HepG2 (cell line): ENCODE measurements around the gene TADA2B. TPM values are rescaled to one million over a fixed set of nuclear protein-coding genes. Genes with fewer than 3 reads are reported as not detected.
A peak's percentile ranks its signal among the peaks of the same experiment; 100 is the strongest.

Source experiments
- ERF ChIP-seq: IDR thresholded peaks from 2 replicates; pipeline ENCODE4 v1.6.1; 2018; ENCODE audit warnings: missing biosample characterization, missing genetic modification reagents
- GLI4 ChIP-seq: sonication (generic); formaldehyde crosslinking; IDR thresholded peaks from 2 replicates; pipeline ENCODE4 v1.5.1; 2020; ENCODE audit warnings: missing genetic modification reagents, mild to moderate bottlenecking, moderate library complexity, borderline replicate concordance
- HDAC6 ChIP-seq: fragments of 200-600 bp; sonication (generic); IDR thresholded peaks from 2 replicates; pipeline ENCODE4 v1.7.0; 2017; ENCODE audit warnings: mild to moderate bottlenecking, antibody characterized with exemption, low read length, low read depth
- HOXA7 ChIP-seq: sonication (generic); formaldehyde crosslinking; IDR thresholded peaks from 2 replicates; pipeline ENCODE4 v1.8.1; 2022; ENCODE audit warnings: mild to moderate bottlenecking, missing genetic modification reagents, moderate library complexity
- SIN3A ChIP-seq: IDR thresholded peaks from 2 replicates; pipeline ENCODE4 v1.6.1; 2011; ENCODE audit warnings: low read depth, mild to moderate bottlenecking, control low read depth, low read length, borderline replicate concordance
- SP4 ChIP-seq: sonication (generic); formaldehyde crosslinking; IDR thresholded peaks from 2 replicates; pipeline ENCODE4 v1.8.1; 2023; ENCODE audit warnings: mild to moderate bottlenecking, missing genetic modification reagents
- TBP ChIP-seq: sonication (generic); formaldehyde crosslinking; IDR thresholded peaks from 2 replicates; pipeline ENCODE4 v1.5.0; 2020; ENCODE audit warnings: missing genetic modification reagents
- TCF12 ChIP-seq, 2 experiments: fragments of 450-650 bp in 1 of 2; sonication (generic) in 1 of 2; formaldehyde crosslinking in 1 of 2; IDR thresholded peaks; 2 replicates each; pipeline versions ENCODE4 v1.6.1 to v1.8.0; 2017 to 2022; ENCODE audit warnings: antibody characterized with exemption in 1 of 2, mild to moderate bottlenecking in 1 of 2, missing genetic modification reagents in 1 of 2, moderate library complexity in 1 of 2
- ZEB1 ChIP-seq: IDR thresholded peaks from 2 replicates; pipeline ENCODE4 v1.6.1; 2012; ENCODE audit warnings: mild to moderate bottlenecking, low read depth, inconsistent platforms; ENCODE audit not compliant: insufficient replicate concordance
- ZNF260 ChIP-seq: sonication (generic); formaldehyde crosslinking; IDR thresholded peaks from 2 replicates; pipeline ENCODE4 v1.4.0; 2020; ENCODE audit warnings: missing genetic modification reagents, low read depth, mild to moderate bottlenecking, borderline replicate concordance
- ZNF263 ChIP-seq: sonication (generic); formaldehyde crosslinking; IDR thresholded peaks from 2 replicates; pipeline ENCODE4 v1.4.0; 2020; ENCODE audit warnings: missing genetic modification reagents
- ZNF501 ChIP-seq: sonication (generic); formaldehyde crosslinking; IDR thresholded peaks from 2 replicates; pipeline ENCODE4 v1.5.1; 2020; ENCODE audit warnings: mild to moderate bottlenecking, moderate library complexity, missing genetic modification reagents
- ZNF883 ChIP-seq: sonication (generic); formaldehyde crosslinking; IDR thresholded peaks from 2 replicates; pipeline ENCODE4 v1.5.1; 2020; ENCODE audit warnings: mild to moderate bottlenecking, missing genetic modification reagents; ENCODE audit errors: not compliant biosample characterization
- polyA plus RNA-seq, 8 experiments: library from polyadenylated mRNA; depleted of rRNA in 3 of 8; stranded (reverse) in 7 of 8; unstranded in 1 of 8; fragments of >200 nt; fragmentation: Illumina TruSeq in 4 of 8; extraction: Trizol in 4 of 8; gene quantifications; 2 replicates each; pipeline versions ENCODE4 v1.2.1 to v1.2.3, GENCODE V29; 2011 to 2016; ENCODE audit warnings: low read depth in 4 of 8, missing spikeins in 1 of 8, mixed read lengths in 1 of 8; ENCODE audit not compliant: insufficient read depth in 1 of 8
- total RNA-seq, 5 experiments: library from RNA; depleted of rRNA; stranded (reverse); fragments of >200 nt; fragmentation: Illumina TruSeq; extraction: Trizol; gene quantifications; 2 replicates each; pipeline ENCODE4 v1.2.3, GENCODE V29; 2016; ENCODE audit warnings: low read depth in 1 of 5
- TF ChIP-seq, protein P1 (sequence below): sonication (generic); formaldehyde crosslinking; IDR thresholded peaks from 2 replicates; pipeline ENCODE4 v1.4.0; 2020; ENCODE audit warnings: low read depth, mild to moderate bottlenecking, missing genetic modification reagents
- TF ChIP-seq, protein P2 (sequence below): sonication (generic); formaldehyde crosslinking; IDR thresholded peaks from 2 replicates; pipeline ENCODE4 v1.8.1; 2023; ENCODE audit warnings: mild to moderate bottlenecking, moderate library complexity, missing genetic modification reagents
- TF ChIP-seq, protein P3 (sequence below): sonication (generic); formaldehyde crosslinking; IDR thresholded peaks from 2 replicates; pipeline ENCODE4 v1.4.0; 2020; ENCODE audit warnings: missing genetic modification reagents, borderline replicate concordance
- TF ChIP-seq, protein P4 (sequence below): sonication (generic); formaldehyde crosslinking; IDR thresholded peaks from 2 replicates; pipeline ENCODE4 v1.5.0; 2020; ENCODE audit warnings: mild to moderate bottlenecking, low read depth, missing genetic modification reagents, borderline replicate concordance
- TF ChIP-seq, protein P5 (sequence below): fragments of 450-650 bp; IDR thresholded peaks from 2 replicates; pipeline ENCODE4 v1.6.1; 2017
- TF ChIP-seq, protein P6 (sequence below): fragments of 450-650 bp; IDR thresholded peaks from 2 replicates; pipeline ENCODE4 v1.6.1; 2016

Gene TADA2B
- total and polyA plus RNA-seq, 2 of the 13 experiments (the other 11 are each of a cell fraction or from before 2014, with no cell fraction given), result 4.6 to 8.9 TPM

DNA sequence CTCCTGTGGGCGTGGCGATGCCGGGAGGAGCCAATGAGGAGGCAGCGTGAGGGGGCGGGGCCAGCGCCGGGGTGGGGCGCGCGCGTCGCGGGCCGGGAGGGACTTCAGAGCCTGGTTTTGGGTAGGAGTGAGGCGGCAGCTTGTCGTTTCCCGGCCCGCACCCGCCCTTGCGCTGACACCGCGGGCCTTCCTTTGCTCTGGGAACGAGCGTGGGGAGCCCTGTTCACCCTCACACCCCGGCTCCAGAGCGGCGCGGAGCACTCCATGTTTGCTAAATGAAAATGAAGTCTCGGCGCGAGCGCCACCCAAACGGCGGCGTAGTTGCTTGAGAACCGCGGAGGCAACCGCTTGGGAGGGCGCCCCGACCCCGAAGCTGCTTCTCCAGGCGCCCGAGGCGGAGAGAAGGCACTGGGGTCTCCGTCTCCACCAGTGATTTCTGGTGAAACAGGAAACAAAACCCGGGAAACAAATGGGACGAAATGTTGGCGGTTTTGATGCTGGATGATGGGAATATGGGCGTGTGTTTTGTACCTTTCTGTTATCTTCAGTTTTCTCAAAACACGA is 25.2 kb downstream of the TADA2B start (continued):
- TF ChIP-seq, protein P1, sequence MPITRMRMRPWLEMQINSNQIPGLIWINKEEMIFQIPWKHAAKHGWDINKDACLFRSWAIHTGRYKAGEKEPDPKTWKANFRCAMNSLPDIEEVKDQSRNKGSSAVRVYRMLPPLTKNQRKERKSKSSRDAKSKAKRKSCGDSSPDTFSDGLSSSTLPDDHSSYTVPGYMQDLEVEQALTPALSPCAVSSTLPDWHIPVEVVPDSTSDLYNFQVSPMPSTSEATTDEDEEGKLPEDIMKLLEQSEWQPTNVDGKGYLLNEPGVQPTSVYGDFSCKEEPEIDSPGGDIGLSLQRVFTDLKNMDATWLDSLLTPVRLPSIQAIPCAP, result no peak
- TF ChIP-seq, protein P2, sequence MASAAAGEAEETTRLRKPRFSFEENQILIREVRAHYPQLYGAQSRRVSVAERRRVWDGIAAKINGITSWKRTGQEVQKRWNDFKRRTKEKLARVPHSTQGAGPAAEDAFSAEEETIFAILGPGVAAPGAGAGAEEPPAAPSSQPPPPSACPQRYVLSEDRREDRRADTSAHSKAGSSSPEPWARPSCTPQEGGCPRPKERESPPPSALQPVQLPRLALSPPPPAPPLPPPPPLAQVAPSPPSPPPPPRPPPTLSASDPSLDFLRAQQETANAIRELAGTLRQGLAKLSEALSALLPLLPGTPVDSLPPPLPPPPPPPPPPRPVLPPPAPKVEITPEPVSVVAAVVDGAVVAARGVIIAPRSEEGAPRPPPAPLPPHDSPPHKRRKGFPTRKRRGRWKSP, result no peak
- TF ChIP-seq ZNF260 (CRISPR knock-in tag) (no peak), ZNF263 (0 out of 2 replicates have a peak, but pooled peaks have one; percentile 13), SIN3A (peak; percentile 20; the same call in 1 of the 2 replicates), ZNF501 (CRISPR knock-in tag) (no peak), TCF12 (IDR thresholded peaks at IDR 0.05) (no peak), TCF12 (CRISPR knock-in tag; IDR thresholded peaks at IDR 0.05) (0 out of 2 replicates have a peak, but pooled peaks have one; percentile 31), HOXA7 (CRISPR knock-in tag) (no peak), ERF (CRISPR knock-in tag) (no peak), GLI4 (no peak), SP4 (CRISPR knock-in tag) (peak; percentile 64; the same call in 1 of the 2 replicates), TBP (CRISPR knock-in tag) (no peak), HDAC6 (no peak), ZEB1 (no peak), ZNF883 (CRISPR knock-in tag) (no peak)
- TF ChIP-seq, protein P3, sequence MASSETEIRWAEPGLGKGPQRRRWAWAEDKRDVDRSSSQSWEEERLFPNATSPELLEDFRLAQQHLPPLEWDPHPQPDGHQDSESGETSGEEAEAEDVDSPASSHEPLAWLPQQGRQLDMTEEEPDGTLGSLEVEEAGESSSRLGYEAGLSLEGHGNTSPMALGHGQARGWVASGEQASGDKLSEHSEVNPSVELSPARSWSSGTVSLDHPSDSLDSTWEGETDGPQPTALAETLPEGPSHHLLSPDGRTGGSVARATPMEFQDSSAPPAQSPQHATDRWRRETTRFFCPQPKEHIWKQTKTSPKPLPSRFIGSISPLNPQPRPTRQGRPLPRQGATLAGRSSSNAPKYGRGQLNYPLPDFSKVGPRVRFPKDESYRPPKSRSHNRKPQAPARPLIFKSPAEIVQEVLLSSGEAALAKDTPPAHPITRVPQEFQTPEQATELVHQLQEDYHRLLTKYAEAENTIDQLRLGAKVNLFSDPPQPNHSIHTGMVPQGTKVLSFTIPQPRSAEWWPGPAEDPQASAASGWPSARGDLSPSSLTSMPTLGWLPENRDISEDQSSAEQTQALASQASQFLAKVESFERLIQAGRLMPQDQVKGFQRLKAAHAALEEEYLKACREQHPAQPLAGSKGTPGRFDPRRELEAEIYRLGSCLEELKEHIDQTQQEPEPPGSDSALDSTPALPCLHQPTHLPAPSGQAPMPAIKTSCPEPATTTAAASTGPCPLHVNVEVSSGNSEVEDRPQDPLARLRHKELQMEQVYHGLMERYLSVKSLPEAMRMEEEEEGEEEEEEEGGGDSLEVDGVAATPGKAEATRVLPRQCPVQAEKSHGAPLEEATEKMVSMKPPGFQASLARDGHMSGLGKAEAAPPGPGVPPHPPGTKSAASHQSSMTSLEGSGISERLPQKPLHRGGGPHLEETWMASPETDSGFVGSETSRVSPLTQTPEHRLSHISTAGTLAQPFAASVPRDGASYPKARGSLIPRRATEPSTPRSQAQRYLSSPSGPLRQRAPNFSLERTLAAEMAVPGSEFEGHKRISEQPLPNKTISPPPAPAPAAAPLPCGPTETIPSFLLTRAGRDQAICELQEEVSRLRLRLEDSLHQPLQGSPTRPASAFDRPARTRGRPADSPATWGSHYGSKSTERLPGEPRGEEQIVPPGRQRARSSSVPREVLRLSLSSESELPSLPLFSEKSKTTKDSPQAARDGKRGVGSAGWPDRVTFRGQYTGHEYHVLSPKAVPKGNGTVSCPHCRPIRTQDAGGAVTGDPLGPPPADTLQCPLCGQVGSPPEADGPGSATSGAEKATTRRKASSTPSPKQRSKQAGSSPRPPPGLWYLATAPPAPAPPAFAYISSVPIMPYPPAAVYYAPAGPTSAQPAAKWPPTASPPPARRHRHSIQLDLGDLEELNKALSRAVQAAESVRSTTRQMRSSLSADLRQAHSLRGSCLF, result peak; percentile 29; the same call in 1 of the 2 replicates
- TF ChIP-seq, protein P4, sequence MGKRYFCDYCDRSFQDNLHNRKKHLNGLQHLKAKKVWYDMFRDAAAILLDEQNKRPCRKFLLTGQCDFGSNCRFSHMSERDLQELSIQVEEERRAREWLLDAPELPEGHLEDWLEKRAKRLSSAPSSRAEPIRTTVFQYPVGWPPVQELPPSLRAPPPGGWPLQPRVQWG, result no peak
- TF ChIP-seq, protein P5, sequence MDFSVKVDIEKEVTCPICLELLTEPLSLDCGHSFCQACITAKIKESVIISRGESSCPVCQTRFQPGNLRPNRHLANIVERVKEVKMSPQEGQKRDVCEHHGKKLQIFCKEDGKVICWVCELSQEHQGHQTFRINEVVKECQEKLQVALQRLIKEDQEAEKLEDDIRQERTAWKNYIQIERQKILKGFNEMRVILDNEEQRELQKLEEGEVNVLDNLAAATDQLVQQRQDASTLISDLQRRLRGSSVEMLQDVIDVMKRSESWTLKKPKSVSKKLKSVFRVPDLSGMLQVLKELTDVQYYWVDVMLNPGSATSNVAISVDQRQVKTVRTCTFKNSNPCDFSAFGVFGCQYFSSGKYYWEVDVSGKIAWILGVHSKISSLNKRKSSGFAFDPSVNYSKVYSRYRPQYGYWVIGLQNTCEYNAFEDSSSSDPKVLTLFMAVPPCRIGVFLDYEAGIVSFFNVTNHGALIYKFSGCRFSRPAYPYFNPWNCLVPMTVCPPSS, result no peak
- TF ChIP-seq, protein P6, sequence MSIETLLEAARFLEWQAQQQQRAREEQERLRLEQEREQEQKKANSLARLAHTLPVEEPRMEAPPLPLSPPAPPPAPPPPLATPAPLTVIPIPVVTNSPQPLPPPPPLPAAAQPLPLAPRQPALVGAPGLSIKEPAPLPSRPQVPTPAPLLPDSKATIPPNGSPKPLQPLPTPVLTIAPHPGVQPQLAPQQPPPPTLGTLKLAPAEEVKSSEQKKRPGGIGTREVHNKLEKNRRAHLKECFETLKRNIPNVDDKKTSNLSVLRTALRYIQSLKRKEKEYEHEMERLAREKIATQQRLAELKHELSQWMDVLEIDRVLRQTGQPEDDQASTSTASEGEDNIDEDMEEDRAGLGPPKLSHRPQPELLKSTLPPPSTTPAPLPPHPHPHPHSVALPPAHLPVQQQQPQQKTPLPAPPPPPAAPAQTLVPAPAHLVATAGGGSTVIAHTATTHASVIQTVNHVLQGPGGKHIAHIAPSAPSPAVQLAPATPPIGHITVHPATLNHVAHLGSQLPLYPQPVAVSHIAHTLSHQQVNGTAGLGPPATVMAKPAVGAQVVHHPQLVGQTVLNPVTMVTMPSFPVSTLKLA, result no peak
